IMR-90 (cell line): ENCODE data around the gene COPZ2. TPM values are rescaled to one million over a fixed set of nuclear protein-coding genes. Genes with fewer than 3 reads are reported as not detected.
"Not testable (repeated sequence)": the region's sequence is repeated elsewhere in the genome, so short reads cannot be mapped to it uniquely, and the experiment has no call there.

Experiments
- ATAC-seq: fragments of 200-7000 bp; cut with Tn5 transposase; 2 replicates; pipeline ENCODE4 v1.9.1; 2020; ENCODE audit warnings: low read depth, mild to moderate bottlenecking, moderate library complexity
- BruUV-seq: library from RNA; stranded (reverse); fragments of 400-500 nt; replicated peaks from 2 replicates; lab custom pipeline; 2021; lab: Mats Ljungman, UMichigan
- CTCF ChIA-PET: fragments of 300-600 bp; formaldehyde crosslinking; extraction: SDS; loops from one replicate; lab custom pipeline; 2021; ENCODE audit warnings: antibody characterized with exemption; lab: Yijun Ruan, JAX
- POLR2A ChIA-PET: fragments of 300-600 bp; sonication (Branson Sonifier 250); formaldehyde crosslinking; loops from one replicate; lab custom pipeline; 2022; ENCODE audit warnings: antibody characterized with exemption; ENCODE audit not compliant: unreplicated experiment; lab: Charles Lee
- DNase-seq: peaks from one replicate; pipeline ENCODE4 v3.0.0; 2013
- H2AFZ ChIP-seq: replicated peaks from 2 replicates; pipeline ENCODE3; 2013; ENCODE audit warnings: low read length, mild to moderate bottlenecking; ENCODE audit not compliant: poor library complexity
- H2AK5ac ChIP-seq: 2 replicates; pipeline ENCODE4 v1.6.1; 2013; ENCODE audit warnings: low read depth, low read length, inconsistent platforms
- H2AK9ac ChIP-seq: replicated peaks from 2 replicates; pipeline ENCODE3; 2013; ENCODE audit warnings: mild to moderate bottlenecking, low read depth, low read length, moderate library complexity; ENCODE audit not compliant: poor library complexity
- H2BK120ac ChIP-seq: 2 replicates; pipeline ENCODE4 v1.6.1; 2013; ENCODE audit warnings: low read depth, low read length, inconsistent platforms
- H2BK15ac ChIP-seq: 3 replicates; pipeline ENCODE4 v1.6.1; 2013; ENCODE audit warnings: low read depth, low read length, inconsistent platforms
- H2BK20ac ChIP-seq: 2 replicates; pipeline ENCODE4 v1.6.1; 2013; ENCODE audit warnings: low read depth, mild to moderate bottlenecking, inconsistent platforms, low read length, moderate library complexity
- H2BK5ac ChIP-seq: 2 replicates; pipeline ENCODE4 v1.6.1; 2013; ENCODE audit warnings: mild to moderate bottlenecking, low read depth, low read length, inconsistent platforms; ENCODE audit not compliant: poor library complexity, severe bottlenecking
- H3K14ac ChIP-seq: replicated peaks from 2 replicates; pipeline ENCODE4 v1.6.1; 2013; ENCODE audit warnings: low read depth, low read length, inconsistent platforms
- H3K18ac ChIP-seq: 2 replicates; pipeline ENCODE4 v1.6.1; 2013; ENCODE audit warnings: low read depth, low read length, control low read depth
- H3K23ac ChIP-seq: 2 replicates; pipeline ENCODE4 v1.6.1; 2013; ENCODE audit warnings: low read depth, low read length, inconsistent platforms
- H3K27ac ChIP-seq: 2 replicates; pipeline ENCODE4 v1.5.1; 2013; ENCODE audit warnings: mild to moderate bottlenecking, control low read depth, low read length; ENCODE audit not compliant: insufficient read depth
- H3K27me3 ChIP-seq: 2 replicates; pipeline ENCODE4 v1.6.1; 2013; ENCODE audit warnings: low read length; ENCODE audit not compliant: control insufficient read depth, insufficient read depth
- H3K36me3 ChIP-seq: 2 replicates; pipeline ENCODE4 v1.6.1; 2013; ENCODE audit warnings: low read length, mixed read lengths; ENCODE audit not compliant: control insufficient read depth, insufficient read depth
- H3K4ac ChIP-seq: 2 replicates; pipeline ENCODE4 v1.6.1; 2013; ENCODE audit warnings: low read depth, low read length, inconsistent platforms
- H3K4me1 ChIP-seq: 2 replicates; pipeline ENCODE4 v1.6.1; 2013; ENCODE audit warnings: low read length, mixed read lengths; ENCODE audit not compliant: control insufficient read depth, insufficient read depth
- H3K4me2 ChIP-seq: 2 replicates; pipeline ENCODE4 v1.6.1; 2013; ENCODE audit warnings: low read depth, mild to moderate bottlenecking, control low read depth, low read length, moderate library complexity
- H3K4me3 ChIP-seq: 2 replicates; pipeline ENCODE4 v1.5.1; 2013; ENCODE audit warnings: low read depth, mild to moderate bottlenecking, control low read depth, low read length, moderate library complexity; ENCODE audit not compliant: insufficient read depth
- H3K56ac ChIP-seq: 2 replicates; pipeline ENCODE4 v1.6.1; 2013; ENCODE audit warnings: low read length, inconsistent platforms; ENCODE audit not compliant: insufficient read depth; ENCODE audit errors: extremely low read depth
- H3K79me1 ChIP-seq, 2 experiments: 2 replicates each; pipeline ENCODE4 v1.6.1; 2013; ENCODE audit warnings: low read length in 2 of 2, inconsistent platforms in 1 of 2, low read depth in 1 of 2
- H3K9ac ChIP-seq: 2 replicates; pipeline ENCODE4 v1.6.1; 2013; ENCODE audit warnings: low read depth, low read length, control low read depth
- H3K9me1 ChIP-seq: 2 replicates; pipeline ENCODE4 v1.6.1; 2013; ENCODE audit warnings: low read length, inconsistent platforms; ENCODE audit not compliant: insufficient read depth
- H3K9me3 ChIP-seq: 2 replicates; pipeline ENCODE4 v1.6.1; 2013; ENCODE audit warnings: low read length; ENCODE audit not compliant: control insufficient read depth, insufficient read depth
- H4K20me1 ChIP-seq: 2 replicates; pipeline ENCODE4 v1.6.1; 2013; ENCODE audit warnings: low read length, inconsistent platforms; ENCODE audit not compliant: insufficient read depth
- H4K5ac ChIP-seq: 2 replicates; pipeline ENCODE4 v1.6.1; 2013; ENCODE audit warnings: mild to moderate bottlenecking, low read depth, low read length, control low read depth
- H4K8ac ChIP-seq, 2 experiments: 2 replicates each; pipeline ENCODE4 v1.6.1; 2013; ENCODE audit warnings: low read depth in 2 of 2, low read length in 2 of 2, control low read depth in 1 of 2, inconsistent platforms in 1 of 2
- H4K91ac ChIP-seq: 2 replicates; pipeline ENCODE4 v1.6.1; 2013; ENCODE audit warnings: low read depth, low read length, inconsistent platforms; ENCODE audit not compliant: insufficient read depth
- CEBPB ChIP-seq: IDR thresholded peaks from 2 replicates; pipeline ENCODE4 v1.6.1; 2012; ENCODE audit warnings: low read depth, low read length, improper control_type of control experiment
- WGBS, 2 experiments: methylation state at CpG; one replicate each; pipeline versions ENCODE4 v1.1.5 to v1.1.7; 2013; ENCODE audit warnings: missing lambda C conversion rate in 2 of 2; ENCODE audit not compliant: insufficient read length in 1 of 2; ENCODE audit errors: extremely low coverage in 2 of 2; 5-methylcytosine and 5-hydroxymethylcytosine counted together
- dilution Hi-C: fragments of 300-500 bp; cut with HindIII; formaldehyde crosslinking; loops from one replicate; pipeline ENCODE4 v1.14.3; 2018; ENCODE audit warnings: low sequenced_read_pairs; ENCODE audit not compliant: unreplicated experiment
- in situ Hi-C: fragments of 300-500 bp; cut with MboI; formaldehyde crosslinking; loops from 3 replicates; pipeline ENCODE4 v1.14.3; 2019; ENCODE audit warnings: low sequenced_read_pairs, inconsistent platforms, mixed read lengths
- intact Hi-C: fragments of 100-400 bp; cut with micrococcal nuclease; formaldehyde crosslinking; loops from 2 replicates; pipeline ENCODE4 v1.10.0; 2022
- polyA plus RNA-seq, 3 experiments: library from polyadenylated mRNA; depleted of rRNA; stranded (reverse); fragments of >200 nt; gene quantifications; 2 replicates each; pipeline ENCODE4 v1.2.3, GENCODE V29; 2012; ENCODE audit warnings: low replicate concordance in 1 of 3
- total RNA-seq: library from RNA; depleted of rRNA; stranded (reverse); fragments of >200 nt; gene quantifications from 2 replicates; pipeline ENCODE4 v1.2.3, GENCODE V29; 2012

COPZ2 gene
- total and polyA plus RNA-seq, 2 of the 4 experiments (the other 2 are of a cell fraction), result 41.0 to 86.1 TPM

DNA sequence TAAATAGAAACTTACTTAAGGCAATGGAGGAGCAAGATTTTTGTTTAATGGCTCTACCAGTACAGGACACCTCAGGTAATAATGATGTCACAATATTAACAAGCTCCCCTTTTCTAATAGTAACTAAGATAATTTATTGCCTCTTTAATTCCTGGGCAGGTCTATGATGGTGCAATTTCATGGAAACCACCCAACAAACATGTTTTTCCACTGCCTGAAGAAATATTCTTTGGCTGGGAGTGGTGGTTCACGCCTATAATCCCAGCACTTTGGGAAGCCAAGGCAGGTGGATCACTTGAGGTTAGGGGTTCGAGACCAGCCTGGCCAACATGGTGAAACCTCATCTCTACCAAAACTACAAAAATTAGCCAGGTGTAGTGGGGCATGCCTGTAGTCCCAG, 30.2 kb upstream of the COPZ2 start:
- H3K36me3 ChIP-seq, result peaks cover 37% of the 10 kb centered on the region
- H3K27ac ChIP-seq, H4K8ac ChIP-seq, H3K4ac ChIP-seq, H3K9me1 ChIP-seq, H2AK5ac ChIP-seq, H3K27me3 ChIP-seq, intact Hi-C loops, H2AFZ ChIP-seq, H4K20me1 ChIP-seq, H3K56ac ChIP-seq, H3K9ac ChIP-seq, H3K23ac ChIP-seq, H3K9me3 ChIP-seq, H2BK15ac ChIP-seq, H3K4me3 ChIP-seq, H3K4me1 ChIP-seq, H3K4me2 ChIP-seq, DNase-seq, H2BK20ac ChIP-seq, H2AK9ac ChIP-seq, BruUV-seq, H3K18ac ChIP-seq, H2BK120ac ChIP-seq, ATAC-seq, H3K14ac ChIP-seq, dilution Hi-C loops, H4K5ac ChIP-seq, H4K91ac ChIP-seq: not testable (repeated sequence)
- CTCF ChIA-PET, result interaction anchor here (0.6 to 1.3 kb wide), 6 partner anchors 17 to 49 kb away, joined by 3 to 5 read pairs (median 3); no protein-coding TSS in a partner anchor
- WGBS, 2 experiments, result no CpG with 5 or more reads among the region's 2 CpGs
- H3K79me1 ChIP-seq, result peaks cover 15 to 50% of the 10 kb centered on the region in 2 experiments
- in situ Hi-C loops, result loop anchor here (5.0 kb wide), 1 partner anchor 36 kb away; no protein-coding TSS in a partner anchor
- 0 out of 2 replicates have a peak, but pooled peaks have one; percentile 25 for TF ChIP-seq CEBPB
- POLR2A ChIA-PET, result interaction anchor here (1.0 to 1.4 kb wide), 2 partner anchors 19 to 41 kb away, joined by 3 to 5 read pairs; no protein-coding TSS in a partner anchor
- H2BK5ac ChIP-seq, result peak overlapping the region; percentile 3
